K562 (cell line): Measurements from ENCODE around the gene ANK2. TPM values are rescaled to one million over a fixed set of nuclear protein-coding genes. Genes with fewer than 3 reads are reported as not detected.

Source experiments
- NFRKB ChIP-seq: fragments of 450-650 bp; IDR thresholded peaks from 2 replicates; pipeline ENCODE4 v1.6.1; 2016; ENCODE audit warnings: low read depth
- RAD21 ChIP-seq, 2 experiments: fragments of 250-450 bp in 1 of 2; fragments of 450-650 bp in 1 of 2; sonication (Bioruptor Pico) in 1 of 2; formaldehyde crosslinking in 1 of 2; IDR thresholded peaks in 1 of 2; conservative IDR thresholded peaks in 1 of 2; 2 replicates each; pipeline versions ENCODE4 v1.4.0 to v1.8.0; 2020 to 2022; ENCODE audit warnings: mild to moderate bottlenecking in 2 of 2, moderate library complexity in 1 of 2
- SLC30A9 ChIP-seq: fragments of 250-450 bp; sonication (Bioruptor Pico); IDR thresholded peaks from 2 replicates; pipeline ENCODE4 v1.8.0; 2022; ENCODE audit warnings: mild to moderate bottlenecking, moderate library complexity
- polyA plus RNA-seq, 8 experiments: library from polyadenylated mRNA; depleted of rRNA in 4 of 8; stranded (reverse) in 5 of 8; unstranded in 3 of 8; fragments of >200 nt; fragmentation: Nextera tagmentation in 2 of 8; fragmentation: Illumina TruSeq in 1 of 8; extraction: Ambion mirVana in 2 of 8; extraction: Trizol in 1 of 8; gene quantifications; 2 replicates each; pipeline versions ENCODE4 v1.2.1 to v1.2.3, GENCODE V29; 2011 to 2014; ENCODE audit warnings: inconsistent platforms in 1 of 8, missing spikeins in 1 of 8
- total RNA-seq, 7 experiments: library from RNA; depleted of rRNA in 6 of 7; stranded (reverse); fragments of >200 nt in 6 of 7; fragmentation: Illumina TruSeq in 2 of 7; extraction: Trizol in 2 of 7; gene quantifications; 2 replicates each; pipeline versions ENCODE4 v1.2.1 to v1.2.3, GENCODE V29; 2011 to 2021; ENCODE audit warnings: low replicate concordance in 1 of 7
- TF ChIP-seq, protein P1 (sequence below): fragments of 250-450 bp; sonication (Bioruptor Pico); IDR thresholded peaks from 2 replicates; pipeline ENCODE4 v1.4.0; 2020; ENCODE audit warnings: mild to moderate bottlenecking, moderate library complexity
- TF ChIP-seq, protein P2 (sequence below): fragments of 250-450 bp; sonication (Bioruptor Pico); IDR thresholded peaks from 2 replicates; pipeline ENCODE4 v1.5.1; 2021; ENCODE audit warnings: mild to moderate bottlenecking
- TF ChIP-seq, protein P3 (sequence below): fragments of 450-650 bp; IDR thresholded peaks from 2 replicates; pipeline ENCODE4 v1.6.1; 2017; ENCODE audit warnings: mild to moderate bottlenecking, moderate library complexity
- TF ChIP-seq, protein P4 (sequence below): sonication (generic); formaldehyde crosslinking; IDR thresholded peaks from 2 replicates; pipeline ENCODE4 v1.8.0; 2023; ENCODE audit warnings: mild to moderate bottlenecking, missing genetic modification reagents

Gene ANK2
- total and polyA plus RNA-seq, 9 of the 15 experiments (the other 6 are each of a cell fraction or from before 2014, with no cell fraction given) = 0.07 to 0.24 TPM; not detected in 7

DNA sequence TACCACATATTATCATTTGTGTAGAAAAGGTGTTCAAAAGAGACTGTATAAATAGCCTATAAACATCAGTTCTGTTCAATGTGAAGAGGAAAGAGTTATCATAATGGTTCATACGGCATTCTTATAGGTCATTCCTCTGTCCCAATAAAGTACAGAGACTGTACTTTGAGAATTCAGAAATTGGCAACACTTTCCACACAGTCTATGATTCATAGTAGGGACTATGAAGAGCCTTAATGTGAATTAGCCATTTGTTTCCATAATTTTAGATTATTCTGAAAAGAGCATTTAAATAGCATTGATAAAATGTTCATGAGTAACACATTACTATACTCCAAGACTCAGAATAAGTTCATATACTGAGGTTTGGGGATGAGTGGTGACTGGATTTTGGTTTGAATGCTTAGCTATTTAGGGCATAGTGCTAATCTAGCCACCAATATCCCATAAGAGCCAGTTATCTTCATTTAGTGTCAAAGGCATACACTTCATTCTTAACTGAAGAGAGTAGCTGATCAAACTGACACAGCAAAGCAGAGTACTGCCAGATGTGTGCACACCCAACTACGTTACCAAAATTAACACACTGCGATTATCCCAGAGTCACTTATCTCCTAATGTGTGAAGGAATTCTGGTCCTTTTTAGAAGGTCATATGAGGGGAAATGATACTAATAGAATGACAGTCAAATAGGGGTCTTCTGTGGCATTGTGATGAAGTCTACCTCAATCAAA lies 10.2 kb downstream of the ANK2 start (continued):
- TF ChIP-seq, protein P1, sequence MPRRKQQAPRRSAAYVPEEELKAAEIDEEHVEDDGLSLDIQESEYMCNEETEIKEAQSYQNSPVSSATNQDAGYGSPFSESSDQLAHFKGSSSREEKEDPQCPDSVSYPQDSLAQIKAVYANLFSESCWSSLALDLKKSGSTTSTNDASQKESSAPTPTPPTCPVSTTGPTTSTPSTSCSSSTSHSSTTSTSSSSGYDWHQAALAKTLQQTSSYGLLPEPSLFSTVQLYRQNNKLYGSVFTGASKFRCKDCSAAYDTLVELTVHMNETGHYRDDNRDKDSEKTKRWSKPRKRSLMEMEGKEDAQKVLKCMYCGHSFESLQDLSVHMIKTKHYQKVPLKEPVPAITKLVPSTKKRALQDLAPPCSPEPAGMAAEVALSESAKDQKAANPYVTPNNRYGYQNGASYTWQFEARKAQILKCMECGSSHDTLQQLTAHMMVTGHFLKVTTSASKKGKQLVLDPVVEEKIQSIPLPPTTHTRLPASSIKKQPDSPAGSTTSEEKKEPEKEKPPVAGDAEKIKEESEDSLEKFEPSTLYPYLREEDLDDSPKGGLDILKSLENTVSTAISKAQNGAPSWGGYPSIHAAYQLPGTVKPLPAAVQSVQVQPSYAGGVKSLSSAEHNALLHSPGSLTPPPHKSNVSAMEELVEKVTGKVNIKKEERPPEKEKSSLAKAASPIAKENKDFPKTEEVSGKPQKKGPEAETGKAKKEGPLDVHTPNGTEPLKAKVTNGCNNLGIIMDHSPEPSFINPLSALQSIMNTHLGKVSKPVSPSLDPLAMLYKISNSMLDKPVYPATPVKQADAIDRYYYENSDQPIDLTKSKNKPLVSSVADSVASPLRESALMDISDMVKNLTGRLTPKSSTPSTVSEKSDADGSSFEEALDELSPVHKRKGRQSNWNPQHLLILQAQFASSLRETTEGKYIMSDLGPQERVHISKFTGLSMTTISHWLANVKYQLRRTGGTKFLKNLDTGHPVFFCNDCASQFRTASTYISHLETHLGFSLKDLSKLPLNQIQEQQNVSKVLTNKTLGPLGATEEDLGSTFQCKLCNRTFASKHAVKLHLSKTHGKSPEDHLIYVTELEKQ (CRISPR knock-in tag) = no peak
- TF ChIP-seq NFRKB (no peak), RAD21 (CRISPR knock-in tag; conservative IDR thresholded peaks at IDR 0.05 in 1 of 2, IDR thresholded peaks at IDR 0.05 in 1 of 2) (no peak), SLC30A9 (CRISPR knock-in tag) (no peak)
- TF ChIP-seq, protein P2, sequence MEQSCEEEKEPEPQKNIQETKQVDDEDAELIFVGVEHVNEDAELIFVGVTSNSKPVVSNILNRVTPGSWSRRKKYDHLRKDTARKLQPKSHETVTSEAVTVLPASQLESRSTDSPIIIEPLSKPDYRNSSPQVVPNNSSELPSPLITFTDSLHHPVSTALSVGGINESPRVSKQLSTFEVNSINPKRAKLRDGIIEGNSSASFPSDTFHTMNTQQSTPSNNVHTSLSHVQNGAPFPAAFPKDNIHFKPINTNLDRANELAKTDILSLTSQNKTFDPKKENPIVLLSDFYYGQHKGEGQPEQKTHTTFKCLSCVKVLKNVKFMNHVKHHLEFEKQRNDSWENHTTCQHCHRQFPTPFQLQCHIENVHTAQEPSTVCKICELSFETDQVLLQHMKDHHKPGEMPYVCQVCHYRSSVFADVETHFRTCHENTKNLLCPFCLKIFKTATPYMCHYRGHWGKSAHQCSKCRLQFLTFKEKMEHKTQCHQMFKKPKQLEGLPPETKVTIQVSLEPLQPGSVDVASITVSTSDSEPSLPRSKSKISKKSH (CRISPR knock-in tag) = no peak
- TF ChIP-seq, protein P3, sequence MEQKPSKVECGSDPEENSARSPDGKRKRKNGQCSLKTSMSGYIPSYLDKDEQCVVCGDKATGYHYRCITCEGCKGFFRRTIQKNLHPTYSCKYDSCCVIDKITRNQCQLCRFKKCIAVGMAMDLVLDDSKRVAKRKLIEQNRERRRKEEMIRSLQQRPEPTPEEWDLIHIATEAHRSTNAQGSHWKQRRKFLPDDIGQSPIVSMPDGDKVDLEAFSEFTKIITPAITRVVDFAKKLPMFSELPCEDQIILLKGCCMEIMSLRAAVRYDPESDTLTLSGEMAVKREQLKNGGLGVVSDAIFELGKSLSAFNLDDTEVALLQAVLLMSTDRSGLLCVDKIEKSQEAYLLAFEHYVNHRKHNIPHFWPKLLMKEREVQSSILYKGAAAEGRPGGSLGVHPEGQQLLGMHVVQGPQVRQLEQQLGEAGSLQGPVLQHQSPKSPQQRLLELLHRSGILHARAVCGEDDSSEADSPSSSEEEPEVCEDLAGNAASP = no peak
- TF ChIP-seq, protein P4, sequence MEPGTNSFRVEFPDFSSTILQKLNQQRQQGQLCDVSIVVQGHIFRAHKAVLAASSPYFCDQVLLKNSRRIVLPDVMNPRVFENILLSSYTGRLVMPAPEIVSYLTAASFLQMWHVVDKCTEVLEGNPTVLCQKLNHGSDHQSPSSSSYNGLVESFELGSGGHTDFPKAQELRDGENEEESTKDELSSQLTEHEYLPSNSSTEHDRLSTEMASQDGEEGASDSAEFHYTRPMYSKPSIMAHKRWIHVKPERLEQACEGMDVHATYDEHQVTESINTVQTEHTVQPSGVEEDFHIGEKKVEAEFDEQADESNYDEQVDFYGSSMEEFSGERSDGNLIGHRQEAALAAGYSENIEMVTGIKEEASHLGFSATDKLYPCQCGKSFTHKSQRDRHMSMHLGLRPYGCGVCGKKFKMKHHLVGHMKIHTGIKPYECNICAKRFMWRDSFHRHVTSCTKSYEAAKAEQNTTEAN (CRISPR knock-in tag) = no peak
